H1 (cell line): ENCODE results near the gene CASKIN2. TPM values are rescaled to one million over a fixed set of nuclear protein-coding genes. Genes with fewer than 3 reads are reported as not detected.

Experiments
- CTCF ChIA-PET: fragments of 300-600 bp; sonication (Branson Sonifier 250); formaldehyde crosslinking; loops from one replicate; lab custom pipeline; 2021; ENCODE audit not compliant: partially characterized antibody; lab: Charles Lee
- POLR2A ChIA-PET: fragments of 300-600 bp; sonication (Branson Sonifier 250); formaldehyde crosslinking; loops from one replicate; lab custom pipeline; 2021; ENCODE audit warnings: inconsistent platforms; ENCODE audit not compliant: partially characterized antibody; lab: Charles Lee
- DNase-seq, 2 experiments: peaks; one replicate each; pipeline versions ENCODE4 v3.0.0 to v3.0.0-alpha.2; 2010 to 2022; ENCODE audit warnings: low spot score in 2 of 2, low read depth in 1 of 2, mixed read lengths in 1 of 2
- FAIRE-seq: peaks from 2 replicates; lab custom pipeline; 2011; peaks lifted over from hg19 to GRCh38; lab: Jason Lieb, UNC
- H2AFZ ChIP-seq: 2 replicates; pipeline ENCODE4 v1.8.1; 2012; ENCODE audit warnings: low read length, inconsistent platforms
- H2AK5ac ChIP-seq: 2 replicates; pipeline ENCODE4 v1.6.1; 2013; ENCODE audit warnings: low read depth, low read length
- H2BK120ac ChIP-seq: replicated peaks from 2 replicates; pipeline ENCODE3; 2013; ENCODE audit warnings: low read depth, low read length, inconsistent platforms
- H2BK12ac ChIP-seq: 2 replicates; pipeline ENCODE4 v1.6.1; 2013; ENCODE audit warnings: low read depth, low read length
- H2BK15ac ChIP-seq: 2 replicates; pipeline ENCODE4 v1.6.1; 2013; ENCODE audit warnings: low read length
- H2BK20ac ChIP-seq: 2 replicates; pipeline ENCODE4 v1.6.1; 2013; ENCODE audit warnings: low read length
- H2BK5ac ChIP-seq: 2 replicates; pipeline ENCODE4 v1.6.1; 2013; ENCODE audit warnings: low read depth, low read length
- H3K14ac ChIP-seq: 2 replicates; pipeline ENCODE4 v1.6.1; 2013; ENCODE audit warnings: inconsistent platforms; ENCODE audit not compliant: insufficient read length
- H3K18ac ChIP-seq: 2 replicates; pipeline ENCODE4 v1.6.1; 2013; ENCODE audit warnings: low read length; ENCODE audit errors: extremely low read depth
- H3K23ac ChIP-seq: 2 replicates; pipeline ENCODE4 v1.6.1; 2013; ENCODE audit warnings: inconsistent platforms; ENCODE audit not compliant: insufficient read length
- H3K23me2 ChIP-seq: 2 replicates; pipeline ENCODE4 v1.6.1; 2013; ENCODE audit warnings: low read depth, low read length
- H3K27ac ChIP-seq: 2 replicates; pipeline ENCODE4 v1.6.1; 2011; ENCODE audit warnings: low read depth, low read length, inconsistent platforms
- H3K27me3 ChIP-seq, 4 experiments: replicated peaks in 1 of 4; 1 replicate in 1 of 4; 2 replicates in 3 of 4; pipeline versions ENCODE4 v1.6.1 to v1.8.1; 2011 to 2013; ENCODE audit warnings: low read length in 3 of 4, mild to moderate bottlenecking in 3 of 4, inconsistent platforms in 2 of 4, mixed read lengths in 2 of 4, moderate library complexity in 1 of 4; ENCODE audit not compliant: control insufficient read depth in 3 of 4, insufficient read depth in 3 of 4; ENCODE audit errors: extremely low read depth in 1 of 4
- H3K36me3 ChIP-seq, 4 experiments: 2 replicates each; pipeline versions ENCODE4 v1.6.1 to v1.8.1; 2011 to 2013; ENCODE audit warnings: mild to moderate bottlenecking in 4 of 4, low read length in 3 of 4, moderate library complexity in 2 of 4, control low read depth in 1 of 4, inconsistent platforms in 1 of 4; ENCODE audit not compliant: insufficient read depth in 4 of 4, control insufficient read depth in 2 of 4
- H3K4ac ChIP-seq: replicated peaks from 2 replicates; pipeline ENCODE3; 2013; ENCODE audit warnings: low read length, low read depth, mixed read lengths, inconsistent platforms; ENCODE audit not compliant: insufficient read length
- H3K4me1 ChIP-seq, 4 experiments: replicated peaks in 1 of 4; 1 replicate in 1 of 4; 2 replicates in 3 of 4; pipeline versions ENCODE4 v1.6.1 to v1.8.1; 2011 to 2013; ENCODE audit warnings: low read length in 3 of 4, inconsistent platforms in 2 of 4, mixed read lengths in 1 of 4; ENCODE audit not compliant: insufficient read depth in 4 of 4, control insufficient read depth in 3 of 4
- H3K4me2 ChIP-seq, 2 experiments: 2 replicates each; pipeline versions ENCODE4 v1.6.1 to v1.8.1; 2011 to 2013; ENCODE audit warnings: low read depth in 2 of 2, low read length in 2 of 2, control low read depth in 1 of 2, inconsistent platforms in 1 of 2, mild to moderate bottlenecking in 1 of 2; ENCODE audit not compliant: insufficient read depth in 1 of 2
- H3K4me3 ChIP-seq, 4 experiments: fragments of 200-600, 300-600 bp in 1 of 4; sonication (generic), shearing (Covaris generic), sonication (Bioruptor Twin) in 1 of 4; 2 replicates each; pipeline versions ENCODE4 v1.5.1 to v1.8.1; 2011 to 2016; ENCODE audit warnings: low read length in 4 of 4, low read depth in 3 of 4, control low read depth in 2 of 4, inconsistent platforms in 2 of 4, mild to moderate bottlenecking in 2 of 4, mixed read lengths in 1 of 4, moderate library complexity in 1 of 4; ENCODE audit not compliant: insufficient read depth in 2 of 4; ENCODE audit errors: extremely low read depth in 1 of 4
- H3K56ac ChIP-seq: replicated peaks from 2 replicates; pipeline ENCODE3; 2013; ENCODE audit warnings: low read depth, mild to moderate bottlenecking, mixed read lengths, low read length, inconsistent platforms; ENCODE audit not compliant: insufficient read length
- H3K79me1 ChIP-seq: 2 replicates; pipeline ENCODE4 v1.6.1; 2013; ENCODE audit warnings: low read depth, low read length, control low read depth
- H3K79me2 ChIP-seq, 2 experiments: 2 replicates each; pipeline versions ENCODE4 v1.6.1 to v1.8.1; 2012 to 2013; ENCODE audit warnings: low read length in 2 of 2, mild to moderate bottlenecking in 2 of 2, inconsistent platforms in 1 of 2; ENCODE audit not compliant: insufficient read depth in 2 of 2, control insufficient read depth in 1 of 2
- H3K9ac ChIP-seq, 4 experiments: replicated peaks in 1 of 4; 1 replicate in 1 of 4; 2 replicates in 3 of 4; pipeline versions ENCODE4 v1.6.1 to v1.8.1; 2011 to 2013; ENCODE audit warnings: low read depth in 3 of 4, low read length in 3 of 4, control low read depth in 2 of 4, mild to moderate bottlenecking in 2 of 4, moderate library complexity in 2 of 4, inconsistent platforms in 1 of 4; ENCODE audit errors: extremely low read depth in 1 of 4
- H3K9me3 ChIP-seq, 2 experiments: 2 replicates each; pipeline versions ENCODE4 v1.6.1 to v1.8.1; 2012 to 2013; ENCODE audit warnings: mild to moderate bottlenecking in 2 of 2, moderate library complexity in 2 of 2, control low read depth in 1 of 2, inconsistent platforms in 1 of 2, low read depth in 1 of 2, low read length in 1 of 2, mixed read lengths in 1 of 2; ENCODE audit not compliant: insufficient read depth in 2 of 2
- H4K20me1 ChIP-seq, 2 experiments: replicated peaks in 1 of 2; 2 replicates each; pipeline versions ENCODE3 to v1.8.1; 2011 to 2013; ENCODE audit warnings: inconsistent platforms in 2 of 2, low read length in 2 of 2, mild to moderate bottlenecking in 1 of 2; ENCODE audit not compliant: insufficient read depth in 2 of 2, control insufficient read depth in 1 of 2
- H4K5ac ChIP-seq: 2 replicates; pipeline ENCODE4 v1.6.1; 2013; ENCODE audit warnings: low read length, low read depth, mixed read lengths, inconsistent platforms; ENCODE audit not compliant: insufficient read length
- H4K8ac ChIP-seq: 2 replicates; pipeline ENCODE4 v1.8.0; 2013; ENCODE audit warnings: mild to moderate bottlenecking, moderate library complexity, low read length, inconsistent platforms; ENCODE audit not compliant: insufficient read depth; ENCODE audit errors: extremely low read depth
- H4K91ac ChIP-seq: replicated peaks from 2 replicates; pipeline ENCODE3; 2013; ENCODE audit warnings: low read length, mixed read lengths, inconsistent platforms; ENCODE audit not compliant: insufficient read length
- BACH1 ChIP-seq: IDR thresholded peaks from 2 replicates; pipeline ENCODE4 v1.6.1; 2012; ENCODE audit warnings: low read length, improper control_type of control experiment
- CBX8 ChIP-seq: fragments of 300-800, 300-1000 bp; sonication (generic); IDR thresholded peaks from 2 replicates; pipeline ENCODE4 v1.7.1; 2016; ENCODE audit warnings: low read depth, low read length, borderline replicate concordance
- CHD1 ChIP-seq: IDR thresholded peaks from 2 replicates; pipeline ENCODE4 v1.6.1; 2012; ENCODE audit warnings: low read depth, low read length, improper control_type of control experiment
- CHD2 ChIP-seq: IDR thresholded peaks from 2 replicates; pipeline ENCODE4 v1.6.1; 2012; ENCODE audit warnings: low read length, improper control_type of control experiment
- CREB1 ChIP-seq: IDR thresholded peaks from 2 replicates; pipeline ENCODE4 v1.6.1; 2012; ENCODE audit warnings: inconsistent platforms
- E2F6 ChIP-seq: IDR thresholded peaks from 2 replicates; pipeline ENCODE4 v1.6.1; 2012; ENCODE audit warnings: inconsistent platforms
- GTF2F1 ChIP-seq: IDR thresholded peaks from 2 replicates; pipeline ENCODE4 v1.6.1; 2012; ENCODE audit warnings: low read depth, low read length, improper control_type of control experiment, borderline replicate concordance
- JUN ChIP-seq: IDR thresholded peaks from 2 replicates; pipeline ENCODE4 v1.6.1; 2011; ENCODE audit warnings: low read depth, mild to moderate bottlenecking, improper control_type of control experiment, low read length
- MAX ChIP-seq: IDR thresholded peaks from 2 replicates; pipeline ENCODE4 v1.6.1; 2012; ENCODE audit warnings: inconsistent platforms
- RFX5 ChIP-seq: IDR thresholded peaks from 2 replicates; pipeline ENCODE4 v1.6.1; 2011; ENCODE audit warnings: low read depth, low read length, improper control_type of control experiment, borderline replicate concordance
- RXRA ChIP-seq: IDR thresholded peaks from 2 replicates; pipeline ENCODE4 v1.6.1; 2011; ENCODE audit warnings: low read depth, mild to moderate bottlenecking, low read length, moderate library complexity; ENCODE audit not compliant: insufficient read depth
- SP4 ChIP-seq: IDR thresholded peaks from 2 replicates; pipeline ENCODE4 v1.6.1; 2012; ENCODE audit warnings: low read length, inconsistent platforms
- TAF1 ChIP-seq: IDR thresholded peaks from 2 replicates; pipeline ENCODE4 v1.6.1; 2011; ENCODE audit warnings: mild to moderate bottlenecking, low read depth, low read length
- WGBS, 2 experiments: shearing (Covaris generic) in 1 of 2; methylation state at CpG; one replicate each; pipeline versions ENCODE4 v1.1.6 to v1.1.7; 2013 to 2015; ENCODE audit warnings: low lambda C conversion rate in 2 of 2, mixed read lengths in 2 of 2, inconsistent platforms in 1 of 2, low coverage in 1 of 2, missing lambda C conversion rate in 1 of 2; ENCODE audit not compliant: insufficient replicate concordance in 2 of 2, insufficient coverage in 1 of 2, insufficient read length in 1 of 2; ENCODE audit errors: extremely low coverage in 1 of 2, missing lambda C conversion rate in 1 of 2; 5-methylcytosine and 5-hydroxymethylcytosine counted together
- polyA plus RNA-seq, 7 experiments: library from polyadenylated mRNA; depleted of rRNA in 3 of 7; stranded (reverse) in 5 of 7; unstranded in 2 of 7; fragments of >200 nt in 5 of 7; fragments of 200-250 nt in 2 of 7; gene quantifications; 1 replicate in 5 of 7; 2 replicates in 1 of 7; 4 replicates in 1 of 7; pipeline versions ENCODE4 v1.2.1 to v1.2.3, GENCODE V29; 2011 to 2013; ENCODE audit warnings: missing spikeins in 2 of 7, mixed read lengths in 2 of 7
- total RNA-seq: library from RNA; stranded (reverse); fragmentation: NEBNext Ultra II Directional; extraction: Animal tissue kit (Norgen Biotek cat#: 25700); gene quantifications from 2 replicates; pipeline ENCODE4 v1.2.1, GENCODE V29; 2021

Gene CASKIN2
- total and polyA plus RNA-seq, 2 of the 8 experiments (the other 6 are each of a cell fraction or from before 2014, with no cell fraction given) = 6.7 to 32.3 TPM

GRCh38 chr17:75509528-75510258 is 5.6 kb downstream of the CASKIN2 start:
- Histone ChIP-seq H4K5ac (no peak overlapping the region), H2BK20ac (no peak overlapping the region), H3K4ac (no peak overlapping the region), H3K56ac (no peak overlapping the region), H4K20me1 (peaks cover 2 to 33% of the 10 kb centered on the region in 2 experiments), H4K8ac (no peak overlapping the region), H3K18ac (no peak overlapping the region), H2BK15ac (no peak overlapping the region), H2AFZ (no peak overlapping the region), H3K79me1 (peaks cover 2% of the 10 kb centered on the region), H3K4me2 (no peak overlapping the region), H2BK12ac (no peak overlapping the region), H3K36me3 (peaks cover 0 to 11% (median 4%) of the 10 kb centered on the region in 4 experiments; a peak in 3 of 8 replicates), H3K23ac (no peak overlapping the region), H3K14ac (no peak overlapping the region), H3K79me2 (peaks cover 0 to 15% of the 10 kb centered on the region in 2 experiments; a peak in 1 of 4 replicates), H2BK120ac (no peak overlapping the region), H4K91ac (no peak overlapping the region), H3K27me3 (no peaks in the 10 kb centered on the region), H3K9me3 (no peaks in the 10 kb centered on the region), H2BK5ac (no peak overlapping the region), H3K23me2 (peaks cover 5% of the 10 kb centered on the region; the same call in 1 of the 2 replicates), H3K27ac (no peak overlapping the region), H2AK5ac (no peak overlapping the region), H3K4me3 (no peak overlapping the region), H3K4me1 (peaks cover 0 to 11% (median 3%) of the 10 kb centered on the region in 4 experiments; a peak in 4 of 7 replicates), H3K9ac (no peak overlapping the region)
- ChIA-PET CTCF (interaction anchor here (0.7 to 1.5 kb wide), 6 partner anchors 11 to 239 kb away, joined by 3 to 6 read pairs (median 4); partner anchors contain the start of genes MIF4GD and SMIM5), POLR2A (interaction anchor here (0.6 to 1.2 kb wide), 3 partner anchors 10 to 249 kb away, joined by 3 to 6 read pairs (median 3); no protein-coding TSS in a partner anchor)
- no peak for DNase-seq
- 89% methylated on average over 19 of the region's 19 CpGs; no CpG with 5 or more reads in 1 of the 2 experiments for WGBS, 2 experiments
- FAIRE-seq = no peak
- TF ChIP-seq E2F6 = no peak
- TF ChIP-seq MAX = no peak
- TF ChIP-seq RFX5 = no peak
- TF ChIP-seq TAF1 = no peak
- TF ChIP-seq RXRA = no peak
- no peak for TF ChIP-seq JUN
- TF ChIP-seq CBX8 = no peak
- TF ChIP-seq CHD1 = no peak
- TF ChIP-seq CHD2 = no peak
- no peak for TF ChIP-seq GTF2F1
- no peak for TF ChIP-seq SP4
- TF ChIP-seq BACH1 = no peak
- no peak for TF ChIP-seq CREB1
